Astrocyte (in vitro differentiated cells and primary cell): ENCODE measurements around the gene SNAI1. TPM values are rescaled to one million over a fixed set of nuclear protein-coding genes. Genes with fewer than 3 reads are reported as not detected.

Experiments
- DNase-seq: peaks from one replicate; pipeline ENCODE4 v3.0.0-alpha.2; 2010; ENCODE audit warnings: low read depth
- FAIRE-seq: peaks from 2 replicates; lab custom pipeline; 2011; peaks lifted over from hg19 to GRCh38; lab: Jason Lieb, UNC
- H2AFZ ChIP-seq: 2 replicates; pipeline ENCODE4 v1.6.0; 2012; ENCODE audit warnings: low read depth, low read length, inconsistent platforms
- H3K27ac ChIP-seq: 2 replicates; pipeline ENCODE4 v1.5.1; 2011; ENCODE audit warnings: low read depth, low read length, inconsistent platforms
- H3K27me3 ChIP-seq: 2 replicates; pipeline ENCODE4 v1.6.0; 2011; ENCODE audit warnings: low read length, inconsistent platforms; ENCODE audit not compliant: insufficient read depth
- H3K36me3 ChIP-seq: 2 replicates; pipeline ENCODE4 v1.5.1; 2011; ENCODE audit warnings: low read length, inconsistent platforms; ENCODE audit not compliant: insufficient read depth
- H3K4me1 ChIP-seq: 2 replicates; pipeline ENCODE4 v1.5.1; 2011; ENCODE audit warnings: low read length, inconsistent platforms; ENCODE audit not compliant: insufficient read depth
- H3K4me2 ChIP-seq: 2 replicates; pipeline ENCODE4 v1.6.0; 2012; ENCODE audit warnings: low read length, inconsistent platforms
- H3K4me3 ChIP-seq: 2 replicates; pipeline ENCODE4 v1.5.1; 2011; ENCODE audit warnings: low read depth, mild to moderate bottlenecking, low read length, inconsistent platforms; ENCODE audit not compliant: insufficient read depth
- H3K79me2 ChIP-seq: 2 replicates; pipeline ENCODE4 v1.6.0; 2012; ENCODE audit warnings: mild to moderate bottlenecking, low read length, inconsistent platforms; ENCODE audit not compliant: insufficient read depth
- H3K9ac ChIP-seq: 2 replicates; pipeline ENCODE4 v1.6.0; 2012; ENCODE audit warnings: mild to moderate bottlenecking, low read length, inconsistent platforms
- H3K9me3 ChIP-seq: 2 replicates; pipeline ENCODE4 v1.5.1; 2012; ENCODE audit warnings: low read depth, mild to moderate bottlenecking, low read length, inconsistent platforms; ENCODE audit not compliant: insufficient read depth
- H4K20me1 ChIP-seq: 2 replicates; pipeline ENCODE4 v1.6.0; 2012; ENCODE audit warnings: low read length, inconsistent platforms; ENCODE audit not compliant: insufficient read depth
- H3K27ac Mint-ChIP-seq: one replicate; pipeline ENCODE4 v1.8.0; 2021; ENCODE audit warnings: mild to moderate bottlenecking, mixed read lengths; ENCODE audit not compliant: unreplicated experiment
- H3K27me3 Mint-ChIP-seq: one replicate; pipeline ENCODE4 v1.8.0; 2021; ENCODE audit warnings: low read depth, mixed read lengths; ENCODE audit not compliant: unreplicated experiment
- H3K36me3 Mint-ChIP-seq: one replicate; pipeline ENCODE4 v1.8.0; 2021; ENCODE audit warnings: low read depth, mixed read lengths; ENCODE audit not compliant: unreplicated experiment
- H3K4me1 Mint-ChIP-seq: one replicate; pipeline ENCODE4 v1.8.0; 2021; ENCODE audit warnings: low read depth, mixed read lengths; ENCODE audit not compliant: unreplicated experiment
- H3K4me3 Mint-ChIP-seq: one replicate; pipeline ENCODE4 v1.8.0; 2021; ENCODE audit warnings: mild to moderate bottlenecking, moderate library complexity, mixed read lengths; ENCODE audit not compliant: unreplicated experiment
- H3K9me3 Mint-ChIP-seq: one replicate; pipeline ENCODE4 v1.8.0; 2021; ENCODE audit warnings: mild to moderate bottlenecking, mixed read lengths; ENCODE audit not compliant: unreplicated experiment
- CTCF ChIP-seq: IDR thresholded peaks from 2 replicates; pipeline ENCODE4 v1.5.1; 2011; ENCODE audit warnings: low read depth, mild to moderate bottlenecking, inconsistent platforms, low read length, moderate library complexity; ENCODE audit not compliant: insufficient read depth
- EZH2 ChIP-seq: IDR thresholded peaks from 2 replicates; pipeline ENCODE4 v1.6.1; 2012; ENCODE audit warnings: mild to moderate bottlenecking, low read length, inconsistent platforms; ENCODE audit not compliant: insufficient read depth
- total RNA-seq: library from RNA; stranded (reverse); gene quantifications from 2 replicates; pipeline ENCODE4 v1.2.1, GENCODE V29; 2021

Gene SNAI1
- total RNA-seq, 1 donor from 2014 or later: 9.1 TPM

- Histone ChIP-seq H3K4me2 (peak overlapping the region; percentile 54), H3K9ac (peak overlapping the region; percentile 75), H3K79me2 (no peaks in the 10 kb centered on the region), H3K9me3 (peaks cover 5% of the 10 kb centered on the region), H3K4me3 (no peak overlapping the region), H2AFZ (no peak overlapping the region), H3K4me1 (peaks cover 39% of the 10 kb centered on the region), H3K36me3 (no peaks in the 10 kb centered on the region), H4K20me1 (no peaks in the 10 kb centered on the region), H3K27me3 (no peaks in the 10 kb centered on the region), H3K27ac (peak overlapping the region; percentile 92)
- peak overlapping the region; percentile 97 for H3K27ac Mint-ChIP-seq
- H3K27me3 Mint-ChIP-seq: peaks cover 3% of the 10 kb centered on the region
- DNase-seq (no peak), FAIRE-seq (no peak)
- H3K4me1 Mint-ChIP-seq: peaks cover 26% of the 10 kb centered on the region
- H3K9me3 Mint-ChIP-seq: no peaks in the 10 kb centered on the region
- no peaks in the 10 kb centered on the region for H3K36me3 Mint-ChIP-seq
- TF ChIP-seq CTCF: no peak
- TF ChIP-seq EZH2: no peak
- H3K4me3 Mint-ChIP-seq: no peak overlapping the region
Measured at GRCh38 chr20:50032955-50033666, 50.3 kb downstream of the SNAI1 start.

- Mint-ChIP-seq H3K27ac (peak overlapping the region; percentile 97), H3K4me3 (no peak overlapping the region), H3K4me1 (peaks cover 29% of the 10 kb centered on the region), H3K36me3 (no peaks in the 10 kb centered on the region), H3K27me3 (peaks cover 4% of the 10 kb centered on the region), H3K9me3 (no peaks in the 10 kb centered on the region)
- peak overlapping the region; percentile 92 for H3K27ac ChIP-seq
- no peaks in the 10 kb centered on the region for H3K27me3 ChIP-seq
- H3K9me3 ChIP-seq: peaks cover under 1% of the 10 kb centered on the region
- FAIRE-seq (no peak), DNase-seq (peak; percentile 58)
- H3K36me3 ChIP-seq: no peaks in the 10 kb centered on the region
- no peak overlapping the region for H3K4me3 ChIP-seq
- H4K20me1 ChIP-seq: no peaks in the 10 kb centered on the region
- H3K79me2 ChIP-seq: no peaks in the 10 kb centered on the region
- H3K9ac ChIP-seq: peak overlapping the region; percentile 77
- TF ChIP-seq EZH2 (no peak), CTCF (no peak)
- peaks cover 29% of the 10 kb centered on the region for H3K4me1 ChIP-seq
- peak overlapping the region; percentile 46 for H3K4me2 ChIP-seq
- peak overlapping the region; percentile 18 for H2AFZ ChIP-seq
Measured at GRCh38 chr20:50034567-50035180, 51.9 kb downstream of the SNAI1 start.

GRCh38 chr20:50036703-50037102 is 53.9 kb downstream of the SNAI1 start:
- H3K9me3 Mint-ChIP-seq: no peaks in the 10 kb centered on the region

More at GRCh38 chr20:50036703-50037102, 53.9 kb downstream of the SNAI1 start:
- H3K36me3 Mint-ChIP-seq: no peaks in the 10 kb centered on the region
- H3K27me3 Mint-ChIP-seq: peaks cover 4% of the 10 kb centered on the region
- no peaks in the 10 kb centered on the region for H4K20me1 ChIP-seq
- no peak for TF ChIP-seq EZH2
- no peak for TF ChIP-seq CTCF
- DNase-seq (no peak), FAIRE-seq (no peak)
- H3K9ac ChIP-seq: no peak overlapping the region
- H3K4me3 ChIP-seq: no peak overlapping the region
- no peak overlapping the region for H3K4me3 Mint-ChIP-seq
- H3K4me1 Mint-ChIP-seq: peaks cover 19% of the 10 kb centered on the region
- no peaks in the 10 kb centered on the region for H3K36me3 ChIP-seq
- no peak overlapping the region for H3K4me2 ChIP-seq
- no peak overlapping the region for H3K27ac Mint-ChIP-seq
- no peaks in the 10 kb centered on the region for H3K9me3 ChIP-seq
- no peak overlapping the region for H2AFZ ChIP-seq
- no peaks in the 10 kb centered on the region for H3K27me3 ChIP-seq
- no peak overlapping the region for H3K27ac ChIP-seq
- H3K79me2 ChIP-seq: no peaks in the 10 kb centered on the region
- peaks cover 16% of the 10 kb centered on the region for H3K4me1 ChIP-seq
